HG03378 (cell line): Measurements from ENCODE around the gene HLA-DRA.
"Not testable (repeated sequence)": the region's sequence is repeated elsewhere in the genome, so short reads cannot be mapped to it uniquely, and the experiment has no call there.

Experiments used
- ATAC-seq: cut with Tn5 transposase; IDR thresholded peaks from one replicate; pipeline ENCODE4 v1.9.1; 2021; ENCODE audit warnings: mild to moderate bottlenecking, moderate library complexity; ENCODE audit not compliant: unreplicated experiment

Gene HLA-DRA

GRCh38 chr6:32430179-32430578 is 9.5 kb upstream of the HLA-DRA start:
- no peak for ATAC-seq

- no peak for ATAC-seq
These were observed 8.5 kb upstream of the HLA-DRA start for GRCh38 chr6:32431142-32431541.

GRCh38 chr6:32432050-32432450 is 7.6 kb upstream of the HLA-DRA start:
- ATAC-seq = no peak

- ATAC-seq = not testable (repeated sequence)
These were observed 5.7 kb upstream of the HLA-DRA start for GRCh38 chr6:32433950-32434349.

GRCh38 chr6:32436186-32436585 is 3.5 kb upstream of the HLA-DRA start:
- no peak for ATAC-seq

- ATAC-seq = peak; percentile 71
These were observed 2.5 kb upstream of the HLA-DRA start for GRCh38 chr6:32436995-32437836.

GRCh38 chr6:32439139-32439538 is 548 bp upstream of the HLA-DRA start:
- ATAC-seq = no peak

GRCh38 chr6:32442243-32442667 is 2.6 kb downstream of the HLA-DRA start:
- no peak for ATAC-seq

- ATAC-seq = no peak
These were observed 3.4 kb downstream of the HLA-DRA start for GRCh38 chr6:32442977-32443552.

- ATAC-seq = no peak
These were observed 4.7 kb downstream of the HLA-DRA start for GRCh38 chr6:32444433-32444832.

GRCh38 chr6:32445321-32445854 is 5.7 kb downstream of the HLA-DRA start:
- no peak for ATAC-seq

GRCh38 chr6:32447932-32448331 is 8.2 kb downstream of the HLA-DRA start:
- ATAC-seq = no peak

- ATAC-seq = no peak
These were observed 9.5 kb downstream of the HLA-DRA start for GRCh38 chr6:32449088-32449736.

GRCh38 chr6:32457054-32457453 is 17.4 kb downstream of the HLA-DRA start:
- no peak for ATAC-seq

GRCh38 chr6:32459781-32460424 is 20.2 kb downstream of the HLA-DRA start:
- no peak for ATAC-seq

- ATAC-seq = no peak
These were observed 20.8 kb downstream of the HLA-DRA start for GRCh38 chr6:32460528-32460927.

- no peak for ATAC-seq
These were observed 21.8 kb downstream of the HLA-DRA start for GRCh38 chr6:32461493-32461892.

GRCh38 chr6:32462609-32463008 is 22.9 kb downstream of the HLA-DRA start:
- peak; percentile 84 for ATAC-seq

GRCh38 chr6:32467743-32468503 is 28.2 kb downstream of the HLA-DRA start:
- not testable (repeated sequence) for ATAC-seq

- ATAC-seq = no peak
These were observed 33.2 kb downstream of the HLA-DRA start for GRCh38 chr6:32472781-32473375.
